DOHH2 (cell line): ENCODE data around the gene KAT2B.

Experiments used
- H3F3A ChIP-seq: fragments of 200-600 bp; sonication (generic), shearing (Covaris generic); 2 replicates; pipeline ENCODE4 v1.6.0; 2016; ENCODE audit warnings: antibody characterized with exemption, mild to moderate bottlenecking; ENCODE audit not compliant: control insufficient read depth, insufficient read depth
- H3K27ac ChIP-seq: fragments of 200-600 bp; sonication (generic); 2 replicates; pipeline ENCODE4 v1.5.1; 2014; ENCODE audit warnings: low read depth, mild to moderate bottlenecking, low read length, moderate library complexity
- H3K27me3 ChIP-seq: fragments of 200-600 bp; sonication (generic); 2 replicates; pipeline ENCODE4 v1.6.1; 2014; ENCODE audit warnings: mild to moderate bottlenecking, low read length, mixed read lengths; ENCODE audit not compliant: control insufficient read depth
- H3K36me3 ChIP-seq: fragments of 200-600 bp; sonication (generic); 2 replicates; pipeline ENCODE4 v1.6.1; 2014; ENCODE audit warnings: mild to moderate bottlenecking, low read length, moderate library complexity, mixed read lengths; ENCODE audit not compliant: control insufficient read depth
- H3K4me1 ChIP-seq: fragments of 200-600 bp; sonication (generic); 2 replicates; pipeline ENCODE4 v1.6.1; 2014; ENCODE audit warnings: mild to moderate bottlenecking, low read length, mixed read lengths; ENCODE audit not compliant: control insufficient read depth
- H3K4me2 ChIP-seq: fragments of 200-600 bp; sonication (generic); 2 replicates; pipeline ENCODE4 v1.6.0; 2014; ENCODE audit warnings: mild to moderate bottlenecking, low read length, moderate library complexity
- H3K4me3 ChIP-seq: fragments of 200-600 bp; sonication (generic); 2 replicates; pipeline ENCODE4 v1.5.1; 2014; ENCODE audit warnings: mild to moderate bottlenecking, low read length, mixed read lengths
- H3K79me2 ChIP-seq: fragments of 200-600 bp; sonication (generic); 2 replicates; pipeline ENCODE4 v1.6.1; 2014; ENCODE audit warnings: mild to moderate bottlenecking, low read length, mixed read lengths; ENCODE audit not compliant: control insufficient read depth
- H3K9me2 ChIP-seq: fragments of 200-600 bp; sonication (generic); replicated peaks from 2 replicates; pipeline ENCODE4 v1.6.1; 2014; ENCODE audit warnings: mild to moderate bottlenecking, low read length, mixed read lengths; ENCODE audit not compliant: control insufficient read depth
- H3K9me3 ChIP-seq: fragments of 200-600 bp; sonication (generic); 2 replicates; pipeline ENCODE4 v1.6.1; 2014; ENCODE audit warnings: antibody characterized with exemption, low read length, mixed read lengths; ENCODE audit not compliant: control insufficient read depth, insufficient read depth
- H4K20me1 ChIP-seq: fragments of 200-600 bp; sonication (generic); 2 replicates; pipeline ENCODE4 v1.6.0; 2014; ENCODE audit warnings: low read depth, mild to moderate bottlenecking, antibody characterized with exemption, low read length, moderate library complexity; ENCODE audit not compliant: control insufficient read depth, insufficient read depth
- EZH2phosphoT487 ChIP-seq: fragments of 200-600 bp; sonication (generic); IDR thresholded peaks from 2 replicates; pipeline ENCODE4 v1.6.1; 2017; ENCODE audit warnings: borderline replicate concordance, mild to moderate bottlenecking, antibody characterized with exemption, low read length, moderate library complexity, mixed read lengths
- TF ChIP-seq, protein P1 (sequence below): fragments of 200-600 bp; sonication (generic); IDR thresholded peaks from one replicate; pipeline ENCODE4 v1.5.1; 2014; ENCODE audit warnings: antibody characterized with exemption, mild to moderate bottlenecking, low read depth, low read length; ENCODE audit not compliant: poor library complexity, severe bottlenecking

Gene KAT2B

DNA sequence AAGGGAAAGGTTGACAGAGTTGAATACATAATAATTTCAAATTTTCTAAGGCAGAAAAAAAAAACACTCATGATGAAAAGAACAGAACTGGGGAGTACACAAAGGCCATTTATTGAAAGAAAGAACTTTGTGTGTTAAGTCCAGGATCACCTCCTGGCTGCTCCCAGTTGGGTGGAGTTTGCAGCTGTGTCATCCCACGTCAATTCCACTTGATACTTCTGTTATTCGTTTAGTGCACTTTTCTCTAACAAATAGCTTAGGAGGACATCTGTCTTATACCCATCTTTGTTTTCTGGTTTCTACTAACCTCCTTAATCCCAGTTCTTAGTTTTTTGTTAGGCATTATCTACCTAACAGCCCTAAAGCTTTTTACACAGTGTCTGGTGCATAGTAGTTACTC is 101.1 kb downstream of the KAT2B start:
- no peaks in the 10 kb centered on the region for H3F3A ChIP-seq
- H3K79me2 ChIP-seq = no peaks in the 10 kb centered on the region
- no peaks in the 10 kb centered on the region for H3K27me3 ChIP-seq
- H3K27ac ChIP-seq = no peak overlapping the region
- TF ChIP-seq, protein P1, sequence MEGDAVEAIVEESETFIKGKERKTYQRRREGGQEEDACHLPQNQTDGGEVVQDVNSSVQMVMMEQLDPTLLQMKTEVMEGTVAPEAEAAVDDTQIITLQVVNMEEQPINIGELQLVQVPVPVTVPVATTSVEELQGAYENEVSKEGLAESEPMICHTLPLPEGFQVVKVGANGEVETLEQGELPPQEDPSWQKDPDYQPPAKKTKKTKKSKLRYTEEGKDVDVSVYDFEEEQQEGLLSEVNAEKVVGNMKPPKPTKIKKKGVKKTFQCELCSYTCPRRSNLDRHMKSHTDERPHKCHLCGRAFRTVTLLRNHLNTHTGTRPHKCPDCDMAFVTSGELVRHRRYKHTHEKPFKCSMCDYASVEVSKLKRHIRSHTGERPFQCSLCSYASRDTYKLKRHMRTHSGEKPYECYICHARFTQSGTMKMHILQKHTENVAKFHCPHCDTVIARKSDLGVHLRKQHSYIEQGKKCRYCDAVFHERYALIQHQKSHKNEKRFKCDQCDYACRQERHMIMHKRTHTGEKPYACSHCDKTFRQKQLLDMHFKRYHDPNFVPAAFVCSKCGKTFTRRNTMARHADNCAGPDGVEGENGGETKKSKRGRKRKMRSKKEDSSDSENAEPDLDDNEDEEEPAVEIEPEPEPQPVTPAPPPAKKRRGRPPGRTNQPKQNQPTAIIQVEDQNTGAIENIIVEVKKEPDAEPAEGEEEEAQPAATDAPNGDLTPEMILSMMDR = no peak
- no peak for TF ChIP-seq EZH2phosphoT487
- no peaks in the 10 kb centered on the region for H4K20me1 ChIP-seq
- H3K36me3 ChIP-seq = peaks cover 12% of the 10 kb centered on the region
- no peak overlapping the region for H3K4me3 ChIP-seq
- no peaks in the 10 kb centered on the region for H3K4me1 ChIP-seq
- H3K9me3 ChIP-seq = no peaks in the 10 kb centered on the region
- no peak overlapping the region for H3K4me2 ChIP-seq
- no peaks in the 10 kb centered on the region for H3K9me2 ChIP-seq

DNA sequence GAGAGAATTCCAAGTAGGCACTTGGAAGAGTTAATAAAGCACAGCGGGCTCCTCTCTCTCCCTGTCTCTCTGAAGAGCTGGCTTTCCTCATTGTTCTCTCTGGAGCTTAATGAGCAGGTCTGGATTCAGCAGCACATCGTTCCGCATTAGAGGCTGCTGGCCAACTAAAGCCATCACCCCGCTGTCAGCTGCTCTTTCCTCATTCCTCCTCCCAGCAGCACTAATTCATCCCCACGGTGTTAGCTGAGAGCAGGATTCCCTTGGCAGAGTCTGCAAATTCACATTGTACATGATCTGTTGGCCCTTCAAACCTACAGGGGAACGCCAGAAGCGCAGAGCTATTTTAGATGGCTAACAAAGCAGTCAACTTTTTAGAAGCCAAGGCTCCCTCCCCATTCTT is 101.6 kb downstream of the KAT2B start:
- no peaks in the 10 kb centered on the region for H3K9me2 ChIP-seq
- no peak overlapping the region for H3K4me2 ChIP-seq
- H3F3A ChIP-seq = no peaks in the 10 kb centered on the region
- H3K27ac ChIP-seq = no peak overlapping the region
- TF ChIP-seq, protein P1 = no peak
- TF ChIP-seq EZH2phosphoT487 = no peak
- no peaks in the 10 kb centered on the region for H3K4me1 ChIP-seq
- no peaks in the 10 kb centered on the region for H3K79me2 ChIP-seq
- no peaks in the 10 kb centered on the region for H3K27me3 ChIP-seq
- H4K20me1 ChIP-seq = no peaks in the 10 kb centered on the region
- peaks cover 10% of the 10 kb centered on the region for H3K36me3 ChIP-seq
- H3K4me3 ChIP-seq = no peak overlapping the region
- no peaks in the 10 kb centered on the region for H3K9me3 ChIP-seq

DNA sequence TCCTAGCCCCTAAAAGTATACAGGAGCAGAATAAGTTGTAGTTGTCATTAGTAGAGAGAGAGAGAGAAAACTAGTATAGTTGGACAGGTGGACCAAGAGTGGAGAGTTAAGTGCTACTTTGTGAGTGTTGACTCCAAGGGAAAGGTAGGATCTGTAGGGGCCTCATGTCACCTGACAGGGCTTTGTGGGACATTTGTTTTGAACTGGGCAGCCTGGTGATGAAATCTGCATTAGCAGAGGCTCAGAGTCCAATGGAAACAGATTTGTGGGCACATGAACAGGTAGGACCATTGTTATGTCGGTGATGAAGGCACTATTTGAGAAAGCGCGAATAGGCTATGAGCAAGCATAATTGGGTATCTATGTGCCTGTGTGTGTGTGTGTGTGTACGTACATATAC is 102.3 kb downstream of the KAT2B start:
- Histone ChIP-seq H4K20me1 (no peaks in the 10 kb centered on the region), H3K4me1 (no peaks in the 10 kb centered on the region), H3K4me3 (no peak overlapping the region), H3K79me2 (no peaks in the 10 kb centered on the region), H3K9me2 (no peaks in the 10 kb centered on the region), H3K4me2 (no peak overlapping the region), H3K9me3 (no peaks in the 10 kb centered on the region), H3K36me3 (peaks cover 7% of the 10 kb centered on the region; the same call in 1 of the 2 replicates), H3K27me3 (no peaks in the 10 kb centered on the region), H3F3A (no peaks in the 10 kb centered on the region), H3K27ac (no peak overlapping the region)
- TF ChIP-seq, protein P1 = no peak
- no peak for TF ChIP-seq EZH2phosphoT487

DNA sequence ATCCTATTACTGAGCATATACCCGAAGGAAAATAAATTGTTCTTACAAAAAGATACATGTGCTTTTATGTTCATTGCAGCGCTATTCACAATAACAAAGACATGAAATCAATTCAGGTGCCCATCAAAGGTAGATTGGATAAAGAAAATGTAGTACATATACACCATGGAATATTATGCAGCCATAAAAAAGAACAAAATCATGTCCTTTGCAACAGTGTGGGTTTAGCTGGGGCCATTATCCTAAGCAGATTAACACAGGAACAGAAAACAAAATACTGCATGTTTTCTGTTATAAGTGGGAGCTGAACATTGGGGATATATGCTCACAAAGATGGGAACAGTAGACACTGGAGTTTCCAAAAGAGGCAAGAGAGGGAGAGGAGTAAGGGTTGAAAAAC is 103.3 kb downstream of the KAT2B start:
- Histone ChIP-seq H4K20me1 (no peaks in the 10 kb centered on the region), H3K27ac (no peak overlapping the region), H3K9me3 (no peaks in the 10 kb centered on the region), H3K9me2 (no peaks in the 10 kb centered on the region), H3K79me2 (no peaks in the 10 kb centered on the region), H3K36me3 (peaks cover 7% of the 10 kb centered on the region; the same call in 1 of the 2 replicates), H3K4me3 (no peak overlapping the region), H3F3A (no peaks in the 10 kb centered on the region), H3K4me1 (no peaks in the 10 kb centered on the region), H3K4me2 (no peak overlapping the region), H3K27me3 (no peaks in the 10 kb centered on the region)
- TF ChIP-seq, protein P1 = no peak
- no peak for TF ChIP-seq EZH2phosphoT487
